Sigmoid colon (tissue), 7 donors: Measurements from ENCODE around the gene HEPACAM2. TPM values are rescaled to one million over a fixed set of nuclear protein-coding genes. Genes with fewer than 3 reads are reported as not detected.
A peak's percentile ranks its signal among the peaks of the same experiment; 100 is the strongest.

Experiments used
- DNase-seq: peaks from one replicate; pipeline ENCODE4 v3.0.0-alpha.2; 2019
- H3K27ac ChIP-seq, 4 donors: fragments of 200-600 bp; sonication (generic); one replicate each; pipeline ENCODE4 v1.5.1; 2016 to 2019; ENCODE audit warnings: mild to moderate bottlenecking in 1 of 4
- H3K27me3 ChIP-seq, 3 donors: fragments of 200-600 bp; sonication (generic); one replicate each; pipeline ENCODE4 v1.5.1; 2019; ENCODE audit warnings: mild to moderate bottlenecking in 1 of 3
- H3K36me3 ChIP-seq, 4 donors: fragments of 200-600 bp; sonication (generic); one replicate each; pipeline ENCODE4 v1.5.1; 2016 to 2019
- H3K4me1 ChIP-seq, 4 donors: fragments of 200-600 bp; sonication (generic); one replicate each; pipeline ENCODE4 v1.5.1; 2017 to 2019
- H3K4me3 ChIP-seq, 4 donors: fragments of 200-600 bp; sonication (generic); one replicate each; pipeline ENCODE4 v1.5.1; 2017 to 2019; ENCODE audit warnings: mild to moderate bottlenecking in 2 of 4, moderate library complexity in 1 of 4
- H3K9me3 ChIP-seq, 4 donors: fragments of 200-600 bp in 3 of 4; sonication (generic) in 3 of 4; one replicate each; pipeline versions ENCODE4 v1.5.1 to v1.6.1; 2013 to 2019
- CTCF ChIP-seq, 4 experiments: fragments of 450-650 bp in 3 of 4; fragments of 200-600 bp in 1 of 4; IDR thresholded peaks; one replicate each; pipeline ENCODE4 v1.5.1; 2016 to 2019; ENCODE audit warnings: antibody characterized with exemption in 4 of 4, mild to moderate bottlenecking in 3 of 4, moderate library complexity in 2 of 4
- EP300 ChIP-seq, 4 donors: sonication (generic); formaldehyde crosslinking; IDR thresholded peaks; one replicate each; pipeline ENCODE4 v1.6.1; 2017; ENCODE audit warnings: antibody characterized with exemption in 4 of 4
- POLR2A ChIP-seq, 2 donors: fragments of 450-650 bp; IDR thresholded peaks; one replicate each; pipeline ENCODE4 v1.6.1; 2016; ENCODE audit warnings: antibody characterized with exemption in 2 of 2, mild to moderate bottlenecking in 2 of 2, moderate library complexity in 2 of 2
- POLR2AphosphoS5 ChIP-seq, 4 donors: sonication (generic); formaldehyde crosslinking; IDR thresholded peaks; one replicate each; pipeline ENCODE4 v1.6.1; 2017; ENCODE audit warnings: antibody characterized with exemption in 4 of 4
- WGBS, 2 donors: extraction: QIAGEN DNeasy Blood & Tissue Kit; methylation state at CpG; one replicate each; pipeline ENCODE4 v1.1.7; 2013; 5-methylcytosine and 5-hydroxymethylcytosine counted together
- intact Hi-C: fragments of 100-400 bp; cut with DNase I; formaldehyde crosslinking; loops from one replicate; pipeline ENCODE4 v1.15.1; 2023
- polyA plus RNA-seq, 3 donors: library from polyadenylated mRNA; stranded (reverse); fragments of 200-250 nt; gene quantifications; one replicate each; pipeline ENCODE4 v1.2.3, GENCODE V29; 2013
- total RNA-seq, 4 donors: library from RNA; depleted of rRNA; stranded (reverse); fragments of >200 nt; gene quantifications; one replicate each; pipeline ENCODE4 v1.1.0, GENCODE V29; 2016
- donor health status: healthy with polysubstance abuse.
- donor health status: Bipolar disorder and iron deficiency.
- donor health status: healthy.

HEPACAM2 gene
- total and polyA plus RNA-seq, 7 donors = 0.36 to 57.7 (median 25.2) TPM; not detected in 3

- no peaks in the 10 kb centered on the region for H3K36me3 ChIP-seq
- H3K27me3 ChIP-seq = no peaks in the 10 kb centered on the region
- H3K4me1 ChIP-seq = no peaks in the 10 kb centered on the region
- DNase-seq = no peak
- peaks cover 0 to 3% (median 0%) of the 10 kb centered on the region in 4 donors for H3K9me3 ChIP-seq
- no peak overlapping the region for H3K27ac ChIP-seq
- WGBS, 2 donors = 23 to 79% methylated on average over 1 of the region's 1 CpG
- TF ChIP-seq POLR2A (IDR thresholded peaks at IDR 0.05) (no peak), POLR2AphosphoS5 (IDR thresholded peaks at IDR 0.05) (no peak), EP300 (IDR thresholded peaks at IDR 0.05) (no peak), CTCF (IDR thresholded peaks at IDR 0.05) (no peak)
- H3K4me3 ChIP-seq = no peak overlapping the region
- intact Hi-C loops = no loop called here
These were observed 69.4 kb downstream of the HEPACAM2 start for GRCh38 chr7:93156884-93157283.

- Histone ChIP-seq H3K27ac (no peak overlapping the region), H3K4me3 (no peak overlapping the region), H3K27me3 (no peaks in the 10 kb centered on the region), H3K4me1 (peaks cover 0 to 10% (median 5%) of the 10 kb centered on the region in 4 donors), H3K9me3 (no peaks in the 10 kb centered on the region), H3K36me3 (peaks cover 0 to under 1% (median 0%) of the 10 kb centered on the region in 4 donors)
- no peak for DNase-seq
- WGBS, 2 donors = 63 to 82% methylated on average over 1 of the region's 1 CpG
- TF ChIP-seq POLR2AphosphoS5 (IDR thresholded peaks at IDR 0.05) = no peak
- no peak for TF ChIP-seq EP300 (IDR thresholded peaks at IDR 0.05)
- TF ChIP-seq CTCF (IDR thresholded peaks at IDR 0.05) = no peak
- intact Hi-C loops = no loop called here
These were observed 76.0 kb downstream of the HEPACAM2 start for GRCh38 chr7:93150200-93150835.

GRCh38 chr7:93148727-93149126 lies 77.5 kb downstream of the HEPACAM2 start:
- peak overlapping the region in 1 of 4 donors; percentile 37 for H3K4me3 ChIP-seq
- peaks cover 0 to 10% (median 5%) of the 10 kb centered on the region in 4 donors for H3K4me1 ChIP-seq
- DNase-seq = no peak
- WGBS, 2 donors = 80 to 88% methylated on average over 3 of the region's 3 CpGs
- intact Hi-C loops = loop anchor here (5.0 to 10.0 kb wide), 2 partner anchors 49 to 76 kb away; partner anchors contain the start of gene HEPACAM2
- no peaks in the 10 kb centered on the region for H3K9me3 ChIP-seq
- H3K27me3 ChIP-seq = no peaks in the 10 kb centered on the region
- H3K36me3 ChIP-seq = peaks cover 0 to 16% (median 0%) of the 10 kb centered on the region in 4 donors
- peak overlapping the region; percentile 28 to 51 (median 39) for H3K27ac ChIP-seq
- TF ChIP-seq CTCF (IDR thresholded peaks at IDR 0.05) = no peak
- TF ChIP-seq POLR2AphosphoS5 (IDR thresholded peaks at IDR 0.05) = no peak
- TF ChIP-seq EP300 (IDR thresholded peaks at IDR 0.05) = no peak
- TF ChIP-seq POLR2A (IDR thresholded peaks at IDR 0.05) = no peak

GRCh38 chr7:93148144-93148543 lies 78.1 kb downstream of the HEPACAM2 start, which contains the start of gene SAMD9L:
Gene SAMD9L, minus strand, starts transcription at chr7:93148385. Its CDS starts 12,414 bp downstream, at chr7:93135971.
- Histone ChIP-seq H3K36me3 (peaks cover 0 to 20% (median 0%) of the 10 kb centered on the region in 4 donors), H3K4me3 (peak within 1 kb of the TSS; percentile 22 to 47 (median 42)), H3K4me1 (peaks cover 0 to 10% (median 5%) of the 10 kb centered on the region in 4 donors), H3K27ac (peak within 1 kb of the TSS; percentile 28 to 51 (median 39)), H3K9me3 (no peaks in the 10 kb centered on the region), H3K27me3 (no peaks in the 10 kb centered on the region)
- no peak for DNase-seq
- TF ChIP-seq EP300 (IDR thresholded peaks at IDR 0.05) (no peak), POLR2A (IDR thresholded peaks at IDR 0.05) (no peak), CTCF (IDR thresholded peaks at IDR 0.05) (no peak), POLR2AphosphoS5 (IDR thresholded peaks at IDR 0.05) (no peak)
- WGBS, 2 donors = 1 to 11% methylated on average over 2 of the region's 2 CpGs
- intact Hi-C loops = loop anchor here (5.0 to 10.0 kb wide), 2 partner anchors 49 to 77 kb away; partner anchors contain the start of gene HEPACAM2
